ENCODE measurements around the gene KRT86.
"Not testable (repeated sequence)": the region's sequence is repeated elsewhere in the genome, so short reads cannot be mapped to it uniquely, and the experiment has no call there.

The KRT86 gene

GRCh38 chr12:52338241-52338960 is 64.0 kb downstream of the KRT86 start:
- no peak for DNase-seq (ENCODE audit: low spot score)

DNA sequence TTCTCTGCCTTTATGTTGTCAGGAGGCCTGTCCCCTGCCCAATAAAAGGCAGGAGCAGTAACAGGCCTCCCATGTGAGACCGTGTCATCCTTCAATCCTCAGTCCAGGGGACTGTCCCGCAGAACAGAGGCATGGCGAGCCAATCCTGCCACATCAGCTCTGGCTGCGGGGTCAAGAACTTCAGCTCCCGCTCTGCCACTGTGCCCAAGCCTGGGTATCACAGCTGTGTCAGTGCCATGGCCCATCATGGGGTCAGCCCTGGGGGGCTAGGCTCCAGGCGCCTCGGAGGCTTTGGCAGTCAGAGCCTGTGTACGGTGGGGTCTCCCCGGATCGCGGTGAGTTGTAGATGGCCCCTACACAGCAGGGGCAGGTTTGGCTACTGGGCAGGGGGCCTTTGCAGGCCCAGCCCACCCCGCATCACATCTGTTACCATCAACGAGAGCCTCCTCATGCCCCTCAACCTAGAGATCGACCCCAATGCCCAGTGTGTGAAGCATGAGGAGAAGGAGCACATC is 66.7 kb downstream of the KRT86 start:
- DNase-seq (ENCODE audit: low spot score) = no peak

DNA sequence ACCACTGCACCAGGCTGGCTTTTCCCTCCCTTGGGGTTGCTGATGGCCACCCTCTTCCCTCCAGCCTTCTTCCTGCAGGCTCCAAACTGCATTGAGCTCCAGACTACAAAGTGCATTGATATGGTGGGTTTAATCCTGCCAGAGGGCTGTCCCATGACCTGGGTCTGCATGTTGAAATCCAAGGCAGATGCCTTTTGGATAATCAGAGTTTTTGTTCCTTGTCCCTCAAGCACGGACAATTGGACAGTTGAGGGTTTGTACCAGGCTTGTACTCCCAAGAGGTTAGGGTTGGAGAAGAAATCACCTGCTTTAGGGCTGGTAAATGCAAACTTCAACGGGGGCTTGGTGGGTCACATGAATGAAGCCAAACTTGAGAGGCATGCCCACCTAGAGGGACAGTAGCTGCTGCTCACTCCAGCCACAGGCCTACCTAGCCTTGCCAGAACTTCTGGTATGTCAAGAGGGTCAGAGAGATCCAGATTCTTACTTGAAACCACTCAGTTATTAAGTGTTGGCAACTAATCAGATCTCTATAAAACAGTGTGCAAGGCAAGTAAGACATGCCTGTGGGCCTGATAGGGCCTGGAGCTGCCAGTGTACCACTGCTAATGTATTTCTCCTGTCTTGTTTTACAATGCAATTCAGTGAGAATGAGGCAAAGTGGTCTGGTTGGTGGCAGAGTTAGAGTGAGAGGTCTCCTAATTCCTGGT is 68.5 kb downstream of the KRT86 start:
- no peak for DNase-seq (ENCODE audit: low spot score)

- no peak for DNase-seq (ENCODE audit: low spot score)
Measured at GRCh38 chr12:52343550-52343949, 69.1 kb downstream of the KRT86 start.

- no peak for DNase-seq (ENCODE audit: low spot score)
Measured at GRCh38 chr12:52344111-52344510, 69.7 kb downstream of the KRT86 start.

- not testable (repeated sequence) for DNase-seq (ENCODE audit: low spot score)
Measured at GRCh38 chr12:52345041-52345440, 70.6 kb downstream of the KRT86 start.

DNA sequence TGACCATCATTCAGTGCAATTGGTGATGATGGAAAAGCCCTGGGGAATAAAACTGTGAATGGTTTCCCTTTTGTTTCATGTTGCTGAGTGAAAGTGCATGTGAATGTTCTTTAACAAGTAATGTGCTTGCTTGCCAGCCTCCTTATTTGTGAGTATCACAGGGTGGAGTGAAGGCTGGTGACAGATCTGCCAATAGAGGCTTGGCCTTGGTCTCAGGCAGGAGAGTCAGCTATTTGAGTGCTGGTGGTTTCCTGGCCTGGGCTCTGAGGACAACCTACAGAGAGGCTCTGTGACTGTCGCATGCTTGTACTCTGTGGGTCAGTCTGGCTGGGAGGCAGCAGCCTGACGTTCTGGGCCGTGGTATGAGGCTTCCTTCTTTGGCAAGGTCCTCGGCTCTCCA is 72.1 kb downstream of the KRT86 start:
- DNase-seq (ENCODE audit: low spot score) = no peak

DNA sequence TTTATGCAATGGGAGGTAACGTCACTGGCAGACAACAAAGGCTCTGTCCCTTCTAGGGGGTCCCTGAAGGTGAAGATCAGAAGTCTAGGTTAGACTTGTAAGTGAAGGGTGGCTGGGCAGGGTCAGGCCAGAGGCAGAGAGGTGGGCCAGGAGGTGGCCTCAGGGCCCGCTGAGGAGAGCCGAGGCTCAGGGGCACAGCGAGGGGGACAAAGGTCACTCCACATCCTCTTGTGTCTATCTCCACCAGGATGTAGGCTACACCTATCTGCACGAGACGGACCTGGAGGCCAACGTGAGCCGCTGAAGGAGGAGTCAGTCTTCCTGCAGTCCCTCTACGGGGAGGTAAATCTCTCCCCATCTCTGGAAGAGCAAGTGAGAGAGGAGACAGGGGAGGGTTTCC is 72.6 kb downstream of the KRT86 start:
- DNase-seq (ENCODE audit: low spot score) = no peak

- no peak for DNase-seq (ENCODE audit: low spot score)
Measured at GRCh38 chr12:52347551-52348510, 73.4 kb downstream of the KRT86 start.

GRCh38 chr12:52349196-52349595 is 74.8 kb downstream of the KRT86 start:
- no peak for DNase-seq (ENCODE audit: low spot score)

- no peak for DNase-seq (ENCODE audit: low spot score)
Measured at GRCh38 chr12:52350021-52350620, 75.7 kb downstream of the KRT86 start.

GRCh38 chr12:52350786-52351185 is 76.3 kb downstream of the KRT86 start:
- no peak for DNase-seq (ENCODE audit: low spot score)

DNA sequence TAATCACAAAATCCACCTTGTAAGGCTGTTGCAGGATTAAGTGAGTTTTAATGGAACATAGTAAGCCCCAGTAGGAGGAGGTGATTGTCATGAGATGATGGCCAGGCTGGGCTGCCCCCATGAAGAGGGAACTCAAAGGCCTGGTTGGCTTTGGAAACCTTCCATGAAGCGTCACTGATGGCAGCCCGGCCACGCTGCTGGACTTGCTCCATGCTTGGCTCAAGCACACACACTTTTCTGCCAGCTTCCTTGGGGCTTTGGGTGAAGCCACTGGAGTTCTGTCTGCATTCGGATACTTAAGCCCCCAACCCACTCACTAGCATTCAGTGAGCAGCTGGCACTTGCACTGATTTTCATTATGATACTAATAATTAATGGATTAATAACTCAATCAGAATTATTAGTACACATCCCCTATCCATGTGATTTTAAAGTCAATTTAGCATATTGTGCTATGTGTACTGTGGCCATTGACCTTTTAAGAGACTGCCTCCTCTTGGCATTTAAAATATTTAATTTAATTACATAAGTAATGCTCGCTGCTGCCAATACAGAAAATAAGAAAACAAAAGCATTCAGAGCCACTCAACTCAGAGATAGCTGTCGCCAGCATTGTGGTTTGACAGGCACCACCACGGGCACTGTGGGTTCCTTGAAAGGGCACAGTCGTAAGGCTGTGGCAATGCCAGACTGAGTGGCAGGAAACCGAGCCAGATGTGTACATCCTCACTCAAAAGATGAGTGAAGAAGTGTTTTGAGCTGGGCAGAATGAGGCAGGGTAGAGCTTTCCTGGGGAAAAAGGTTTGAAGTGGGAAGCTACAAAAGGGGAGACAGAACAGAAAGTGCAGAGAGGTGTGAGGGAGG is 77.0 kb downstream of the KRT86 start:
- DNase-seq (ENCODE audit: low spot score) = no peak

- no peak for DNase-seq (ENCODE audit: low spot score)
Measured at GRCh38 chr12:52352951-52353350, 78.5 kb downstream of the KRT86 start.

DNA sequence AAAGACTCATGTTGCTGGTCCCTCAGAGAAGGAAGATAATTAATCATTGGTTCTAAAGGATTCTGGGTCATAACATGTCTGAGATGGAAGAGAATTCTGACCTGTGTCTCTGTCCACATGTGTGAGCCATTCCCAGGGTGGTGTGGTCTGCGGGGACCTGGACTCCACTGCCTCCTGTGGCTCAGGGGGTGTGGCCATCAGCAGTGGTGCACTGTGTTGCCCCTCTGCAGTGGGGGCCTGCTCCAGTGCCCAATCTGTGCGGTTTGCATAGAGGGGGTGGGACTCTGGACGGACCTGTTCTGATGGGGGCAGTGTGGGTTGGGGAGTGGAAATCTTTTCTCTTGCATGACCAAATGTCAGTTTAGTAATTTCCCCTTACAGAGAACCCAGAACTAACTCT is 79.3 kb downstream of the KRT86 start:
- DNase-seq (ENCODE audit: low spot score) = no peak

GRCh38 chr12:52354200-52354599 is 79.8 kb downstream of the KRT86 start:
- DNase-seq (ENCODE audit: low spot score) = no peak

GRCh38 chr12:52355176-52355575 is 80.7 kb downstream of the KRT86 start:
- DNase-seq (ENCODE audit: low spot score) = no peak

DNA sequence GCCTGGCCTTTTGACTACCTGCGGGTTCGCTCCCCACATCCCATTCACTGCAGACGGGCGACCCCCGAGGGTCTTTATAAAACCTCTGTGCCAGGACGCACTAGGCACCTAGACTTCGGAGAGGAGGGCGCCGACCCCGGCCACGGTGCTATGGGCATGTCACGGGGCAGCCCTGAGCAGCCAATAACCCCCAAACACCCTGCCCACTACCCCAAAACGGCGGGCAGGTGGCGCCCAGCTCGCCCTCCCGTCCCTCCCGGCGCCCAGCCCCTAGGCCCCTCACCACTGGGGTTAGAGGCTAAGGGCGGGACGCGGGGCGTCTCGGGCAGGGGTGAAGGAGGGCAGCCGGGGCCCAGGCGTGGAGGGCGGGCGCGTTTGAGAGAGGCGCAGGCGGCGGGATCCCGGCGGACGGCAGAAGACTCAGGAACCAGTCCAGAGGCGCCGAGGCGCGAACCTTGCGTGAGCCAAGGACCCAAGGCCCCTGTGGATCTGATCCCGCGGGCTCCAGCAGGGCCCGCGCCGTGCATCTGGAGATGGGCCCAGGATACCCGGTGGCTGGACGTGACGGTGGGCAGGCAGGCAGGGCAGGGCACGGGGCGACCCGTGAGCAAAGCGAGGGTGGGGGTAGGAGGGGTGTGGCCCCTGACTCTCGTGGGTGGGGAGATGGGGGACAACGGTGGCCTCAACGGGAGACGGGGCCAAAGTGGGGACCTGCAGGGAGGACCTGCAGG is 81.8 kb downstream of the KRT86 start:
- DNase-seq (ENCODE audit: low spot score) = no peak

GRCh38 chr12:52356762-52357580 is 82.5 kb downstream of the KRT86 start:
- no peak for DNase-seq (ENCODE audit: low spot score)

All from LoVo (cell line).